HT-29 (cell line): ENCODE data around the gene MAP3K12. TPM values are rescaled to one million over a fixed set of nuclear protein-coding genes. Genes with fewer than 3 reads are reported as not detected.
"Not testable (repeated sequence)": the region's sequence is repeated elsewhere in the genome, so short reads cannot be mapped to it uniquely, and the experiment has no call there.

Source experiments
- DNase-seq: peaks from one replicate; pipeline ENCODE4 v3.0.0-alpha.2; 2015; ENCODE audit warnings: low spot score
- small RNA-seq: library from RNA; depleted of rRNA; stranded (forward); fragments of <200 nt; gene quantifications from one replicate; pipeline ENCODE3, GENCODE V24; 2014
- total RNA-seq: library from RNA; depleted of rRNA; stranded (reverse); fragments of >200 nt; shearing (Covaris generic); gene quantifications from 2 replicates; pipeline ENCODE4 v1.2.3, GENCODE V29; 2014; rRNA removed

Gene MAP3K12
- total RNA-seq, 1 experiment from 2014 or later: 0.84 TPM

- DNase-seq: peak; percentile 99
Measured at GRCh38 chr12:53441040-53441833, 58.0 kb downstream of the MAP3K12 start, which contains the start of gene PRR13. Gene PRR13 (plus strand): TSS chr12:53441734. CDS start chr12:53442715, 981 bp downstream.

- DNase-seq: not testable (repeated sequence)
Measured at GRCh38 chr12:53439582-53439981, 59.7 kb downstream of the MAP3K12 start.

- not testable (repeated sequence) for DNase-seq
Measured at GRCh38 chr12:53435326-53435725, 63.9 kb downstream of the MAP3K12 start.

GRCh38 chr12:53431187-53431586 lies 68.1 kb downstream of the MAP3K12 start:
- DNase-seq: no peak

- no peak for DNase-seq
Measured at GRCh38 chr12:53430116-53430515, 69.1 kb downstream of the MAP3K12 start.

Small RNA genes lying within 50 kb of the gene (small RNA-seq; reads per million reads assigned to genes)
- gene AC023509.3: not detected

Other genes starting within 250 kb of the MAP3K12 start
- gene ESPL1, start 231.2 kb downstream of the MAP3K12 start, total RNA-seq: 28.0 and 31.0 TPM in 2 replicates
- 219 and 260 TPM in 2 replicates for gene PFDN5, start 203.9 kb downstream of the MAP3K12 start, total RNA-seq
- 92.5 and 106 TPM in 2 replicates for gene MYG1, start 199.8 kb downstream of the MAP3K12 start, total RNA-seq
- gene AAAS, start 177.8 kb downstream of the MAP3K12 start, total RNA-seq: 68.4 and 70.6 TPM in 2 replicates
- not detected in 2 replicates for gene SP7, start 163.1 kb downstream of the MAP3K12 start, total RNA-seq
- gene SP1, start 119.3 kb downstream of the MAP3K12 start, total RNA-seq: 52.0 and 56.5 TPM in 2 replicates
- not detected in 2 replicates for gene AMHR2, start 75.6 kb downstream of the MAP3K12 start, total RNA-seq
- gene PRR13, start 57.7 kb downstream of the MAP3K12 start, total RNA-seq: 122 and 134 TPM in 2 replicates
- gene PCBP2, start 47.4 kb downstream of the MAP3K12 start, total RNA-seq: 127 and 135 TPM in 2 replicates
- gene TARBP2, start 1.8 kb upstream of the MAP3K12 start, total RNA-seq: 68.9 and 89.2 TPM in 2 replicates
- not detected in 2 replicates for gene NPFF, start 8.0 kb upstream of the MAP3K12 start, total RNA-seq
- 6.9 and 7.5 TPM in 2 replicates for gene ATF7, start 126.9 kb upstream of the MAP3K12 start, total RNA-seq
- gene ATP5MC2, start 176.6 kb upstream of the MAP3K12 start, total RNA-seq: 379 and 381 TPM in 2 replicates
- 39.9 and 64.4 TPM in 2 replicates for gene CALCOCO1, start 228.0 kb upstream of the MAP3K12 start, total RNA-seq